Transverse colon (tissue), 4 donors: ENCODE results near the gene HPCAL1.

Experiments used
- CTCF ChIP-seq, 5 experiments: fragments of 200-600 bp in 3 of 5; fragments of 450-650 bp in 2 of 5; sonication (generic) in 3 of 5; IDR thresholded peaks; 1 replicate in 2 of 5; 2 replicates in 3 of 5; pipeline ENCODE4 v1.5.1; 2016 to 2017; ENCODE audit warnings: antibody characterized with exemption in 5 of 5, inconsistent platforms in 3 of 5, mild to moderate bottlenecking in 2 of 5, moderate library complexity in 1 of 5
- POLR2A ChIP-seq: fragments of 450-650 bp; IDR thresholded peaks from one replicate; pipeline ENCODE4 v1.6.1; 2016; ENCODE audit warnings: antibody characterized with exemption, mild to moderate bottlenecking, moderate library complexity
- POLR2AphosphoS5 ChIP-seq, 3 donors: sonication (generic); formaldehyde crosslinking; IDR thresholded peaks; one replicate each; pipeline ENCODE4 v1.6.1; 2016; ENCODE audit warnings: antibody characterized with exemption in 3 of 3

GRCh38 chr2:10305254-10305635 is 2.5 kb downstream of the HPCAL1 start:
- TF ChIP-seq POLR2AphosphoS5 (IDR thresholded peaks at IDR 0.05): no peak
- no peak for TF ChIP-seq CTCF (IDR thresholded peaks at IDR 0.05)
- TF ChIP-seq POLR2A: no peak
